Neural progenitor cell (in vitro differentiated cells): ENCODE measurements around the gene KLF13. TPM values are rescaled to one million over a fixed set of nuclear protein-coding genes. Genes with fewer than 3 reads are reported as not detected.

Experiments used
- DNase-seq: peaks from one replicate; pipeline ENCODE4 v3.0.0-alpha.2; 2016; ENCODE audit warnings: low spot score
- H2AFZ ChIP-seq: fragments of 200-600 bp; sonication (generic); replicated peaks from 2 replicates; pipeline ENCODE4 v1.6.1; 2016; ENCODE audit warnings: antibody characterized with exemption
- H3F3A ChIP-seq: fragments of 200-600 bp; sonication (generic); 2 replicates; pipeline ENCODE4 v1.6.1; 2016; ENCODE audit warnings: antibody characterized with exemption, low read depth
- H3K27ac ChIP-seq: fragments of 200-600 bp; sonication (generic); 2 replicates; pipeline ENCODE4 v1.5.1; 2016; ENCODE audit warnings: mild to moderate bottlenecking
- H3K27me3 ChIP-seq: fragments of 200-600 bp; sonication (generic); 2 replicates; pipeline ENCODE4 v1.6.1; 2016; ENCODE audit warnings: mild to moderate bottlenecking, moderate library complexity
- H3K36me3 ChIP-seq: fragments of 200-600 bp; sonication (generic); 2 replicates; pipeline ENCODE4 v1.5.1; 2016
- H3K4me1 ChIP-seq: fragments of 200-600 bp; sonication (generic); 2 replicates; pipeline ENCODE4 v1.6.1; 2016; ENCODE audit warnings: mixed run types
- H3K4me2 ChIP-seq: fragments of 200-600 bp; sonication (generic); 2 replicates; pipeline ENCODE4 v1.6.1; 2016
- H3K4me3 ChIP-seq: fragments of 200-600 bp; sonication (generic); 2 replicates; pipeline ENCODE4 v1.5.1; 2016
- H3K79me2 ChIP-seq: fragments of 200-600 bp; sonication (generic); 2 replicates; pipeline ENCODE4 v1.6.1; 2016; ENCODE audit warnings: low read depth
- H3K9ac ChIP-seq: fragments of 200-600 bp; sonication (generic); 2 replicates; pipeline ENCODE4 v1.6.1; 2016
- H3K9me3 ChIP-seq: fragments of 200-600 bp; sonication (generic); 2 replicates; pipeline ENCODE4 v1.5.1; 2016; ENCODE audit warnings: low read depth
- H4K20me1 ChIP-seq: fragments of 200-600 bp; sonication (generic); 2 replicates; pipeline ENCODE4 v1.6.1; 2016; ENCODE audit warnings: low read depth
- H3K27ac Mint-ChIP-seq: 3 replicates; pipeline ENCODE4 v1.8.0; 2021; ENCODE audit warnings: mixed read lengths
- H3K27me3 Mint-ChIP-seq: 2 replicates; pipeline ENCODE4 v1.8.0; 2022; ENCODE audit warnings: low read depth, mild to moderate bottlenecking, inconsistent platforms, moderate library complexity, mixed read lengths; ENCODE audit not compliant: insufficient read depth
- H3K36me3 Mint-ChIP-seq: 3 replicates; pipeline ENCODE4 v1.8.0; 2021; ENCODE audit warnings: mixed read lengths
- H3K4me1 Mint-ChIP-seq: 3 replicates; pipeline ENCODE4 v1.8.0; 2021; ENCODE audit warnings: mixed read lengths
- H3K4me3 Mint-ChIP-seq: 3 replicates; pipeline ENCODE4 v1.8.0; 2021; ENCODE audit warnings: mild to moderate bottlenecking, moderate library complexity, mixed read lengths
- H3K9me3 Mint-ChIP-seq: 3 replicates; pipeline ENCODE4 v1.8.0; 2020; ENCODE audit warnings: mixed read lengths
- CTCF ChIP-seq: fragments of 200-600 bp; sonication (generic); IDR thresholded peaks from 2 replicates; pipeline ENCODE4 v1.5.1; 2017; ENCODE audit warnings: antibody characterized with exemption, mild to moderate bottlenecking
- EZH2 ChIP-seq: fragments of 200-600 bp; sonication (generic); IDR thresholded peaks from 2 replicates; pipeline ENCODE4 v1.6.1; 2017; ENCODE audit warnings: antibody characterized with exemption, mild to moderate bottlenecking, moderate library complexity
- EZH2phosphoT487 ChIP-seq: fragments of 200-600 bp; sonication (generic); IDR thresholded peaks from 2 replicates; pipeline ENCODE4 v1.6.1; 2017; ENCODE audit warnings: antibody characterized with exemption
- total RNA-seq: library from RNA; depleted of rRNA; stranded (reverse); fragments of >200 nt; gene quantifications from 2 replicates; pipeline ENCODE4 v1.2.3, GENCODE V29; 2015; ENCODE audit warnings: low replicate concordance

KLF13 gene
- total RNA-seq, 1 donor from 2014 or later = 11.9 TPM

DNA sequence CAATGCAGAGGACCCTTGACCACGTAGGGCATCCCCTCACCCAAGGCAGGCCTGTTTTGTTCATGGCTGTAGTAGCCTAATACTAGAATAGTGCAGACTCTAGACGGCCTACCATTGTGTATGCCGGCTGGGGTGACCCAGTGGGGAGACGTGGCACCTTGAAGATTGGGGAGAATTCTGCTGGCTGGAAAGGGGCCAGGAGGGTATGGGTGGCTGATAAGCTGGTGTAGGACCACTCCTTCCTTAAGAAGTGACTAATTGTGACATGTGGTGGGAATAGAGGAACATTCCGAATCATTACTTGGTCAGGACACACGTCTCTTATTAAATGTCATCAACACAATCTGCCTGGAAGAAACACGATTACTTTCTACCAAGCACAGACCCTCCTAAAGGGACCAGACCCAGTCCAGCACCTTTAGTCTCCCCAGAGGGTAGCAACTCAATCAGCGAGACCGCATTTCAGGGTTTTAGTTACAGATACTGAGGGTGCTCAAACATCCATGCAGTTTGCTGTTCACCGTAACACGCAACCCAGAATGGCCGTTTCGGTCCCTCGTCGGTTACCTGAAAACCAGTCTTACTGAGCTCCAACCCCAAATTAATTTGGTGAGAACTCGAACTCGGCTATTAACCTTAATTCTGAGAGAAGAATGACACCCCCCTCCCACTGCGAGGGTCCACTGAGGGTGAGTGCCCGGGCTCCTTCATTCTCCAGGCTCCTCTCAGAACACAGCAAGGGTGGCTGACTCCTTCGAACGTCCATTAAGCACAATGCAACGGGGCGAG lies 1.6 kb upstream of the KLF13 start:
- no peak overlapping the region for H3K9ac ChIP-seq

DNA sequence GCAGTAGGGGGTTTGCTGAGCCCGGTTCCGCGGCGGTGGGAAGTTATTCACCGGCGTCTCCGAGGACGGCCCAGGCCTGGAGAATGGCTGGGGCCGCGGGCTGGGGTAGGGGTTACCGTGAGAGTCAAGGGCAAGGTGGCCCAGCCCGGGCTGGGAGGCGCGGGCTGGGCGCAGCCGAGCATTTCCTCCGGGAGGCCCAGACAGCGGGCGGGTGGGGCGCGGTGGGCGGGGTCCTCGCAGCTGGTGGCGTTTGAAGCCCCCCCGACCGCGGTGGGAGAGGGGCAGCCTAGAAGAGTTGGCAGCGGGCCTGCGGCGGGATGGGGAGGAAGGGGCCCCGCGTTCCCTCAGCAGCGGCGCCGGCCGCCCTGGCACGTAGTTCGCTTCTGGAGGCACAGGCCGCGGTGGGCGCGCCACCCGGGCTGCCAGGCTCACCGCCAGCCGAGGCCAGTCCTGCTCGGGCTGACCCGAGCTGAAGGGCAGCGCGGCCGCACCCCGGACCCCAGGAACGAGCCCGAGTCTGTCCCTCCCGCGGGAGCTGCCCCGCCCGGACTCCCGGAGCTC lies 960 bp upstream of the KLF13 start:
- TF ChIP-seq EZH2 = peak; percentile 30
- peak; percentile 50 for TF ChIP-seq EZH2phosphoT487
- no peak for TF ChIP-seq CTCF
- Mint-ChIP-seq H3K4me3 (peak overlapping the region; percentile 86), H3K9me3 (peaks cover 7% of the 10 kb centered on the region), H3K36me3 (peaks cover 2% of the 10 kb centered on the region), H3K27ac (no peak overlapping the region), H3K4me1 (peaks cover 36% of the 10 kb centered on the region), H3K27me3 (peaks cover 12% of the 10 kb centered on the region)
- Histone ChIP-seq H3K4me2 (peak overlapping the region; percentile 89), H2AFZ (peak overlapping the region; percentile 65), H3K79me2 (peaks cover 16% of the 10 kb centered on the region), H3K27ac (no peak overlapping the region), H3K36me3 (no peaks in the 10 kb centered on the region), H4K20me1 (peaks cover 30% of the 10 kb centered on the region), H3F3A (peaks cover 15% of the 10 kb centered on the region), H3K9me3 (no peaks in the 10 kb centered on the region), H3K4me1 (peaks cover 6% of the 10 kb centered on the region), H3K9ac (no peak overlapping the region), H3K4me3 (peak overlapping the region; percentile 76), H3K27me3 (peaks cover 49% of the 10 kb centered on the region)
- DNase-seq = peak; percentile 52

More for the DNA sequence above, 1.6 kb upstream of the KLF13 start:
- TF ChIP-seq CTCF (no peak), EZH2phosphoT487 (peak; percentile 35)
- no peak overlapping the region for H3K27ac Mint-ChIP-seq
- Histone ChIP-seq H3K4me1 (peaks cover 9% of the 10 kb centered on the region), H3K27me3 (peaks cover 49% of the 10 kb centered on the region), H3K4me3 (peak overlapping the region; percentile 76), H3K4me2 (peak overlapping the region; percentile 89), H3F3A (peaks cover 15% of the 10 kb centered on the region), H3K79me2 (peaks cover 9% of the 10 kb centered on the region), H2AFZ (no peak overlapping the region), H3K36me3 (no peaks in the 10 kb centered on the region), H4K20me1 (peaks cover 23% of the 10 kb centered on the region), H3K9me3 (no peaks in the 10 kb centered on the region), H3K27ac (no peak overlapping the region)
- peaks cover 12% of the 10 kb centered on the region for H3K27me3 Mint-ChIP-seq
- DNase-seq = no peak
- peaks cover 7% of the 10 kb centered on the region for H3K9me3 Mint-ChIP-seq
- H3K4me1 Mint-ChIP-seq = peaks cover 34% of the 10 kb centered on the region
- peak overlapping the region; percentile 86 for H3K4me3 Mint-ChIP-seq
- H3K36me3 Mint-ChIP-seq = peaks cover 2% of the 10 kb centered on the region

DNA sequence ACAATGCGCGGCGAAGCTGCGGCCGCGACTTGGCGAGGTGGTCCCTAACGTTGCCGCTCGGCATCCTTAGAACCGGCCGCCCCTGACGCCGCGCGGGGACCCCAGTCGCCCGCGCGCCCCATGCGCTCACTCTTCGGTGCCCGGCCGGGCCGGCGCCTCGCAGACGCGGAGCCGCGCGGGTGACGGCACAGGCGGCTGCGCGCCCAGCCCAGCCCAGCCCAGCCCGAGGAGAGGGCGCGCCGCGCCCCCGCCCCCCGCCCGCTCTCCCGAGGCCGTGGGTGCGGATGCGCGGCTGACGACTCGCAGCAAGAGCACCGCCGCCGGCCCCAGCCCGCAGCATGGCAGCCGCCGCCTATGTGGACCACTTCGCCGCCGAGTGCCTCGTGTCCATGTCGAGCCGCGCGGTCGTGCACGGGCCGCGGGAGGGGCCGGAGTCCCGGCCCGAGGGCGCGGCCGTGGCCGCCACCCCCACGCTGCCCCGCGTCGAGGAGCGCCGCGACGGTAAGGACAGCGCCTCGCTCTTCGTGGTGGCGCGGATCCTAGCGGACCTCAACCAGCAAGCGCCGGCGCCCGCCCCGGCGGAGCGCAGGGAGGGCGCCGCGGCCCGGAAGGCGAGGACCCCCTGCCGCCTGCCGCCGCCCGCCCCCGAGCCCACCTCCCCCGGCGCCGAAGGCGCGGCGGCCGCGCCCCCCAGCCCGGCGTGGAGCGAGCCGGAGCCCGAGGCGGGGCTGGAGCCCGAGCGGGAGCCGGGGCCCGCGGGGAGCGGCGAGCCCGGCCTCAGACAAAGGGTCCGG lies 437 bp downstream of the KLF13 start:
- H3K27ac ChIP-seq = no peak overlapping the region

More for the DNA sequence above, 437 bp downstream of the KLF13 start:
- Histone ChIP-seq H3K4me3 (peak overlapping the region; percentile 76), H3F3A (peaks cover 6% of the 10 kb centered on the region), H3K9me3 (no peaks in the 10 kb centered on the region), H2AFZ (peak overlapping the region; percentile 87), H3K9ac (no peak overlapping the region), H3K4me1 (peaks cover 6% of the 10 kb centered on the region), H3K4me2 (peak overlapping the region; percentile 90), H3K36me3 (no peaks in the 10 kb centered on the region), H3K79me2 (peaks cover 30% of the 10 kb centered on the region), H3K27me3 (peaks cover 42% of the 10 kb centered on the region), H4K20me1 (peaks cover 44% of the 10 kb centered on the region)
- Mint-ChIP-seq H3K27me3 (peaks cover 15% of the 10 kb centered on the region), H3K4me1 (peaks cover 35% of the 10 kb centered on the region), H3K36me3 (peaks cover 2% of the 10 kb centered on the region), H3K4me3 (peak overlapping the region; percentile 84), H3K9me3 (no peaks in the 10 kb centered on the region), H3K27ac (no peak overlapping the region)
- peak; percentile 61 for DNase-seq
- TF ChIP-seq CTCF = no peak
- no peak for TF ChIP-seq EZH2phosphoT487
- TF ChIP-seq EZH2 = no peak
